Tibial nerve (tissue), 4 donors: ENCODE results near the gene MTERF1.

Source experiments
- CTCF ChIP-seq, 5 experiments: fragments of 200-600 bp in 3 of 5; fragments of 450-650 bp in 2 of 5; sonication (generic) in 3 of 5; IDR thresholded peaks; one replicate each; pipeline ENCODE4 v1.5.1; 2016 to 2019; ENCODE audit warnings: antibody characterized with exemption in 5 of 5, mild to moderate bottlenecking in 3 of 5, moderate library complexity in 2 of 5
- EP300 ChIP-seq, 2 donors: sonication (generic); formaldehyde crosslinking; IDR thresholded peaks; one replicate each; pipeline ENCODE4 v1.6.1; 2017; ENCODE audit warnings: antibody characterized with exemption in 2 of 2, mild to moderate bottlenecking in 1 of 2
- POLR2A ChIP-seq, 2 donors: fragments of 450-650 bp; IDR thresholded peaks; one replicate each; pipeline ENCODE4 v1.6.1; 2017; ENCODE audit warnings: antibody characterized with exemption in 2 of 2, mild to moderate bottlenecking in 2 of 2, moderate library complexity in 2 of 2

- no peak for TF ChIP-seq CTCF (IDR thresholded peaks at IDR 0.05)
- no peak for TF ChIP-seq POLR2A (IDR thresholded peaks at IDR 0.05)
- no peak for TF ChIP-seq EP300 (IDR thresholded peaks at IDR 0.05)
Observed at GRCh38 chr7:91892099-91892705, 11.7 kb upstream of the MTERF1 start.
